ENCODE measurements around the gene PIK3C2G. TPM values are rescaled to one million over a fixed set of nuclear protein-coding genes. Genes with fewer than 3 reads are reported as not detected.
"Not testable (repeated sequence)": the region's sequence is repeated elsewhere in the genome, so short reads cannot be mapped to it uniquely, and the experiment has no call there.

PIK3C2G gene
- total RNA-seq, 1 donor from 2014 or later, result not detected

GRCh38 chr12:18468246-18469075, 207.1 kb downstream of the PIK3C2G start:
- intact Hi-C loops (cut with micrococcal nuclease), result no loop called here

- intact Hi-C loops (cut with micrococcal nuclease), result no loop called here
These were observed 208.9 kb downstream of the PIK3C2G start for GRCh38 chr12:18470251-18470650.

DNA sequence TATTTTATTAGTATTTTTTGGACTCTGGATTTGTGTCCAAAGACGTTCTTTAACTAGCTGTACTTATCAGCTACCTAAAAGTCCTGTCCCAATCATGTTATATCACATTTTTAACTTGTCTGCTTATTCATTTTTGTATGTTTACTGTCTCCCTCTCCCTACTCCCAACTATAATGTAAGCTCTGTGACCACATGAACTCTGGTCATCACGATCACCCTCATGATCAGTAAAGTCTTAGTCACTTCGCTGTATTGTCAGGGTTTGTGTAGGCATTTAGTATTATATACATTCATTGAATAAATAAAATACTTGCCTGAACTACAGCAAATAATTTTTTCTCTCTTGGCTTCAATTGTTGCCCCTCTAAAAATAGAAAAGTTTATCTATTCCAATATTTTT, 211.0 kb downstream of the PIK3C2G start:
- intact Hi-C loops (cut with micrococcal nuclease), result no loop called here

GRCh38 chr12:18472806-18473205, 211.5 kb downstream of the PIK3C2G start:
- intact Hi-C loops (cut with micrococcal nuclease), result no loop called here

GRCh38 chr12:18476861-18477260, 215.5 kb downstream of the PIK3C2G start:
- intact Hi-C loops (cut with micrococcal nuclease), result no loop called here

GRCh38 chr12:18479256-18479655, 217.9 kb downstream of the PIK3C2G start:
- intact Hi-C loops (cut with micrococcal nuclease), result no loop called here

DNA sequence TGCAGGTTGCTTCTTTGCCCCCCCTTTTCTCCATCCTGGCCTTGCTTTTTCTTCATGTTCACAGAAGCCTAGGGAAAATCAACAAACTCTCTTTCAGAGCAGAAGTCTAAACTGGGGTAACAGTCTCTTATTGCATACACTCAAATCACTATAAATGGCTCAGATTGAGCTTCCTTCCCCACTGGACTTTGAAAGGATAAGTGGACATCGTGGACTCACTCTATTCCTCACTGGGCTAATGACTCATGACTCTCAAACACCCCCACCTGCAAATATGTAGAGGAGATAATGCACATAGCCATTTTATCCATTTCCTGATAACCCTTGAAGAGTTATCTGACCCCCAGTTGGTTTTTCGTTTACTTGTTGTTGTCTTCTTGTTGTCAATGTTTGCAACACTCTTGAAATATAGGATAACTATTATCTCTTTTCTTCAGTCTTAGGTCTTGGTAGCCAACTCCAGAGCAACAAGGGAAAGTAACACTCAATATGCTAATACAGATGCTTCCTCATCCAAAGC, 221.3 kb downstream of the PIK3C2G start:
- intact Hi-C loops (cut with micrococcal nuclease), result no loop called here

DNA sequence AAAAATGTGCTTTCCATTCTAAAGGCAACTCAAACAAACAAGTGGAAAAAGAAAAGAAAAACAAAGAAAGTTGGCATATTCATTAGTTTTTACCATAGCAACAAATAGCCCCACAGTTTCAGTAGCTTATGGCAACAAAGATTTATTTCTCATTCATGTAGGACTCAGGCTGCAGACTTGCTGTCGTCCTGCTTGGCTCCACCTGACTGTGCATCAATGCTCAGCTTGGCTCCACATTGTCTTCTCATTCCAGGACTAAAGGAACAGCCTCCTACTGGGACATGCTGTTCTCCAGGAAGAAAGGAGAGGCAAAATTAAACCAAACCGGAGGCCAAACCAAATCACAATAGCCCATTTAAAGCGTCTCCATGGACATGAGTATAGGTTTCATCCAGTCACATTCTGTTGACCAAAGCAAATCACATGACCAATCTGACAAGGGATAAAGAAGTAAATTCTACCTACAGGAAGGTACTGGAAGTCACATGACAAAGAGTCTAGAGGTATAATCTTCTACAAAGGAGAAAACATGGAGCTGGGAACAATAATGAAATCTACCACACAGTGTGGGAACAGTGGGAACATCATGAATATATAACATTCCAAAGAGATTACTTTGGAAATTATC, 222.5 kb downstream of the PIK3C2G start:
- intact Hi-C loops (cut with micrococcal nuclease), result no loop called here

GRCh38 chr12:18486036-18486435, 224.7 kb downstream of the PIK3C2G start:
- intact Hi-C loops (cut with micrococcal nuclease), result no loop called here

GRCh38 chr12:18487509-18487908, 226.2 kb downstream of the PIK3C2G start:
- intact Hi-C loops (cut with micrococcal nuclease), result no loop called here

DNA sequence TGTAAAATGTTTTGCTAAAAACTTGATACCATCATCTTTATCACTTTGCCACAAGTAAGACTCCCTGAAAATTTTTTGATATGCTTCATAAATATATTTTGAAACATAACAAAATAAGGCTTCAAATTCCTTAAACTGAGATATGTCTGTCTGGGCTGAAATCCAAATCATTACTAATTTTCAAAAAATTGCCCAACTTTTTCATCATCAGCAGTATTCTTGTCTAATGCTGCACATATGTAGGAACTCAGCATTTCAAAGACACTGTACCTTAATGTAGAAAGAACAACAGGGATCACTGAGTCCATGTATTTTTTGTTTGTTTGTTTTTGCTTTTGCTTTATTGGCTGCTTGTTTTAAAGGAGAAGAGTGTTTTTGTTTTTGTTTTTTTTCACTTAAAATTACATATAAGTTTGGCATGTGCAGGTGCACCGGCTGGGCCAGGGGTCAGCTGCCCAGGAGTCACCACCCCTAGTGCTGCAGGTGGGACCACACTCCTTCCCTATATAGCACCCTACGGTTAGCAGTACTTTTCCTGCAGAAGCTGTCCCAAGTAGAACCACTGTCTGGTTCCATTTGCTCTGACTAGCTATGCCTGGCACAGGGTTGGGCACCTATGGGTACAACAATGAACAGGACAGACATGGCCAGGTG, 231.2 kb downstream of the PIK3C2G start:
- intact Hi-C loops (cut with micrococcal nuclease), result no loop called here

DNA sequence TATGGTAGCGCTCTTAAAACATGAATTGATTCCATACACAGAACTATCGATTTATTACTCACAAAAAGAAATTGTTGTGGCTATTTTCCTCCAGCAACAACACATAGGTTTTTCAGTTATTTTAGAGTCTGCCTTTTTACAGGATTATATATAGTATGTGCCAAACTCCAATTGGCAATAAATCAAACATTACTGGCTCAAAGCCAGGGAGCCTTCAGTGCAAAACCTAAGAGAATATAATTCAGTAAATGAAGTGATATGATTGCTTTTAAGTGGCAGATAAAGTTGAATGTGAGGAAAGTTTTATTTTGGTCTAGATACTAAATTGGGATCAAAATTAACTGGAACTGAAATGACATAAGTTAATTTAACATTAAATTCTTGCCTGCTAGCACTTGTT, 234.8 kb downstream of the PIK3C2G start:
- intact Hi-C loops (cut with micrococcal nuclease), result no loop called here

DNA sequence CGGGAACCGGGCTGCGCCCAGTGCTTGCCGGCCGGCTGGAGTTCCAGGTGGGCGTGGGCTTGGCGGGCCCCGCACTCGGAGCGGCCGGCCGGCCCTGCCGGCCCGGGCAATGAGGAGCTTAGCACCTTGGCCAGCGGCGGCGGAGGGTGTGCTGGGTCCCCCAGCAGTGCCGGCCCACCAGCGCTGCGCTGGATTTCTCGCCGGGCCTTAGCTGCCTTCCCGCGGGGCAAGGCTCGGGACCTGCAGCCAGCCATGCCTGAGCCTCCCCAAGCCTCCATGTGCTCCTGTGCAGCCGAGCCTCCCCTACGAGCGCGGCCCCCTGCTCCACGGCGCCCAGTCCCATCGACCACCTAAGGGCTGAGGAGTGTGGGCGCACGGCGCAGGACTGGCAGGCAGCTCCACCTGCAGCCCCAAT, 238.8 kb downstream of the PIK3C2G start:
- intact Hi-C loops (cut with micrococcal nuclease), result not testable (repeated sequence)

DNA sequence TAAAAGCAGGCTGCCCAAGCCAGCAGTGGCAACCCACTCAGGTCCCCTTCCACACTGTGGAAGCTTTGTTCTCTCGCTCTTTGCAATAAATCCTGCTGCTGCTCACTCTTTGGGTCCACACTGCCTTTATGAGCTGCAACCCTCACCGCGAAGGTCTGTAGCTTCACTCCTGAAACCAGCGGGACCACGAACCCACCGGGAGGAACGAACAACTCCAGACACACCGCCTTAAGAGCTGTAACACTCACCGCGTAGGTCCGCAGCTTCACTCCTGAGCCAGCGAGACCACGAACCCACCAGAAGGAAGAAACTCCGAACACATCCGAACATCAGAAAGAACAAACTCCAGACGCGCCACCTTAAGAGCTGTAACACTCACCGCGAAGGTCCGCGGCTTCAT, 239.4 kb downstream of the PIK3C2G start:
- intact Hi-C loops (cut with micrococcal nuclease), result not testable (repeated sequence)

DNA sequence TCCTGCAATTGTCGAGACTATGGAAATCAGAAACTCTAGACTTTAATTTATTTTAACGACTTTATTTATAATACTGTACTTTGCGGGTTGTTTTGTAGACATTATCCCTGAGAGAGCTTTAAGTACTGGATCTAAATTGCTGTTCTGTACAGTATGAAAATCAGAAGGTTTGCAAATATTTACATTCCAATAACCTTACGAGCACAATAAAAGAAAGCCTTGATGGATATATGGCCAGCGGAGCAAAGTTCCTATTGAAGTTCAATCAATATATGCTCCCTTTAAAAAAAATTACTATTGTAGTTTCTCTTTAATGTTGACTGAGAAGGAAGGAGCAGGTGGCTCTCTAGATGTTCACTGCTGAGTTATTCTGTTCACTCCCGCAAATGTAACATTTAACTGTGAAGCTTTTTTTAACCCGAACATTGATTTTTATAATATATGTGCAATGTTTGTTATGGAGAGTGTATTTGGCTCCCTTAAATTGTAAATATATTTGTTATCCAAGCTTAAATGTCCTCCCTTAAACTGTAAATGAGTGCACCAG, 241.2 kb downstream of the PIK3C2G start:
- intact Hi-C loops (cut with micrococcal nuclease), result no loop called here

DNA sequence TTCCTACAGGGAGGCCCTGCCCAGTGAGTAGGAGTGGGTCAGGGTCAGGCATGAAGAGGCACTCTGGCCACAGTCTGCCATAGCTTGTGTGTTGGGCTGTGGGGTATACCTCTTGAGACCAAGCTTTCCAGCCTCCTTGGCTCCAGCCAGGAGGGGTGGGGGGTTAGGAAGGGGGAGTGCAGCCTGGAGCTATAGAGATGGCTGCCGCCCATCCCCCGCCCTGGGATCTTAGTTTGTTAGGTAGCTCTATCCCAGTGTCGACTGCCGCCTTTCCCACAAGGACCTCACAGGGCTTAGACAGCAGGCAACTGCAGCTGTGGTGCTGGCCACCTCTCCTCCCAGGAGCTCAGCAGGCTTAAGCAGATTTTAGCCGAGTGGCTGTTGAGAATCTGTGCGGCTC, 260.1 kb downstream of the PIK3C2G start:
- intact Hi-C loops (cut with micrococcal nuclease), result no loop called here

- intact Hi-C loops (cut with micrococcal nuclease), result no loop called here
These were observed 261.5 kb downstream of the PIK3C2G start for GRCh38 chr12:18522806-18523205.

DNA sequence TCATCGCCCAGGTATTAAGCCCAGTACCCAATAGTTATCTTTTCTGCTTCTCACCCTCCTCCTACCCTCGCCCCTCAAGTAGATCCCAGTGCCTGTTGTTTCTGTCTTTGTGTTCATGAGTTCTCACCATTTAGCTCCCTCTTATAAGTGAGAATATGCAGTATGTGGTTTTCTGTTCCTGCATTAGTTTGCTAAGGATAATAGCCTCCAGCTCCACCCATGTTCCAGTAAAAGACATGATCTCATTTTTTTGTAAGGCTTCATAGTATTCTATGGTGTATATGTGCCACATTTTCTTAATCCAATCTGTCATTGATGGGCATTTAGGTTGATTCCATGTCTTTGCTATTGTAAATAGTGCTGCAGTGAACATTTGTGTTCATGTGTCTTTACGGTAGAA, 281.2 kb downstream of the PIK3C2G start:
- intact Hi-C loops (cut with micrococcal nuclease), result not testable (repeated sequence)

DNA sequence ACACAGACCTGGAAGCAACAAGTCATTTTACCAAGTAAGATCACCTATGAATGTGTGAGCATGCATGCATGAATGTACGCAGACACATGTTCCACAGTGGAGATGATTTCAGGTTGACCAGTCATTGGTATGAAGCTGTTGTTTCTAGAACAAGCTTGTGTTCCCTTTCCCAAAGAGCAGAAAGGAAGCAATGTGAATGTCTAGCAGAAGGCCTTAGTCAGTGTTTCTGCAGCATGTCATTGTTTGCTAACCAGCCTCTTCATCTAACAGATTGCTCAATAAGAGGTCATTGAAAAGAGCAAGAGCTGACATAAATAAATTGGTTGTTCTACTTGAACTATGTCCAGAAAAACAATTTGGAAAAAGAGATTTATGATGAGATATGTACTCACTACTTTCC, 285.1 kb downstream of the PIK3C2G start:
- intact Hi-C loops (cut with micrococcal nuclease), result no loop called here

DNA sequence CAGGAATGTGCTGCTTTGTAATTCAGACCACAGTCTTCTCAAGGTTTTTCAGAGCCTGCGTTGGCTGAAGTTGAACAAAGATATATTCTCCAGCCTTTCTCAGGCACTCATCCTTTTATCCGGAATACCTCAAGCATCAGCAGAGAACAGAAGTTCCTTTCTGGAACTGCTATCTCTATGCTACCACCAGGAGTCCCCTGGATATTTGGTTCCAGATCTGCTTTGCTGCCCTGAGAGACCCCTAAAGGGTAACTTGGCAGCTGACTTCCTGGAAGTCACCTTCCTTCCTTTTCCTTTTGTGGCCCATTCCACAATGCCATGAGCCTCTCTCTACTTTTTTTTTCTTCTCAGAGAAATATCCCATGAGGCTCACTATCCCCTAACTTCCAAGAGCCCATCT, 288.3 kb downstream of the PIK3C2G start:
- intact Hi-C loops (cut with micrococcal nuclease), result no loop called here

GRCh38 chr12:18551106-18551505, 289.8 kb downstream of the PIK3C2G start:
- intact Hi-C loops (cut with micrococcal nuclease), result no loop called here

DNA sequence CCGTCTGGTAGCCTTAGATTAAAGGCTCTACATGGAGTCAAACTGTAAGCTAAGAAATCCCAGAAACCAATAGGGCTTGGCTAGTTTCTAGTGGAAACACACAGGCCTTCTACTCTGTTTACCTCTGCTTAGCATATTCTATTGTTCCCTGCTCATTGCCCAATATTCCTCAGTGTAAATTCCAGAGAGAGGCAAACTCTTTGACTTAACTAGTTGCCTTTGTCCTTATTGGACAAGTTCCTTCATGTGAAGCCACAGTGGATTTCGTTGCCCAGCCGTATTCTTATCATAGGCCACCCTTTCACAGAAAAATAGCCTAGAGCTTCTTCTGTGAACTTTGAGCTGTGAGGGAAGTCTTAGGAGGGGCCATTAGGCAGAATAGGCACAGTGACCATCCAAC, 290.4 kb downstream of the PIK3C2G start:
- intact Hi-C loops (cut with micrococcal nuclease), result no loop called here

Measured in T-helper 1 cell treated with Interleukin-12 subunit alpha and Interleukin-12 subunit beta and Interleukin-4 antibody, amounts not matched to agents 30 ng/mL and 1 ng/mL, for 36 hours (primary cell).